ENCODE results near the gene MRGPRG. TPM values are rescaled to one million over a fixed set of nuclear protein-coding genes. Genes with fewer than 3 reads are reported as not detected.

The MRGPRG gene
- total RNA-seq, 1 experiment from 2014 or later = not detected

DNA sequence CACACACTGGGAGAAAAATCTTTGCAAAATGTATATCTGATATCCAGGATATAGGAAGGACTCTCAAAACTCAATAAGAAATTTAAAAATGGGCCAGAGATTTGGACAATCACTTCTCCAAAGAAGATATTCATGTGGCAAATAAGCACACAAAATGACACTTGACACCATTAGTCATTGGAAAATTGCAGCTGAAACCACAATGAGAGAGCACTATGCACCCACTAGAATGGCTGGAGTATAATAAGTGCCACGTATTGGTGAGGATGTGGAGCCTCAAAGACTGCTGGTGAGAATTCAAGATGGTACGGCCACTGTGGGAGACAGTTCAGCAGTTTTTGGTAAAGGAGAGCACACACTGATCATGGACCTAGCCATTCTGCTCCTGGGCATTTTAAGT is 40.7 kb downstream of the MRGPRG start:
- TF ChIP-seq, protein P1, sequence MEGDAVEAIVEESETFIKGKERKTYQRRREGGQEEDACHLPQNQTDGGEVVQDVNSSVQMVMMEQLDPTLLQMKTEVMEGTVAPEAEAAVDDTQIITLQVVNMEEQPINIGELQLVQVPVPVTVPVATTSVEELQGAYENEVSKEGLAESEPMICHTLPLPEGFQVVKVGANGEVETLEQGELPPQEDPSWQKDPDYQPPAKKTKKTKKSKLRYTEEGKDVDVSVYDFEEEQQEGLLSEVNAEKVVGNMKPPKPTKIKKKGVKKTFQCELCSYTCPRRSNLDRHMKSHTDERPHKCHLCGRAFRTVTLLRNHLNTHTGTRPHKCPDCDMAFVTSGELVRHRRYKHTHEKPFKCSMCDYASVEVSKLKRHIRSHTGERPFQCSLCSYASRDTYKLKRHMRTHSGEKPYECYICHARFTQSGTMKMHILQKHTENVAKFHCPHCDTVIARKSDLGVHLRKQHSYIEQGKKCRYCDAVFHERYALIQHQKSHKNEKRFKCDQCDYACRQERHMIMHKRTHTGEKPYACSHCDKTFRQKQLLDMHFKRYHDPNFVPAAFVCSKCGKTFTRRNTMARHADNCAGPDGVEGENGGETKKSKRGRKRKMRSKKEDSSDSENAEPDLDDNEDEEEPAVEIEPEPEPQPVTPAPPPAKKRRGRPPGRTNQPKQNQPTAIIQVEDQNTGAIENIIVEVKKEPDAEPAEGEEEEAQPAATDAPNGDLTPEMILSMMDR (conservative IDR thresholded peaks at IDR 0.05) = no peak
- TF ChIP-seq EZH2 (IDR thresholded peaks at IDR 0.05; ENCODE audit: low read depth) = no peak
- Histone ChIP-seq H3K9me2 (ENCODE audit: insufficient read depth) (no peaks in the 10 kb centered on the region), H4K20me1 (ENCODE audit: insufficient read depth) (no peaks in the 10 kb centered on the region), H3K4me1 (replicated peaks; ENCODE audit: insufficient read depth) (no peaks in the 10 kb centered on the region), H3K79me2 (ENCODE audit: low read depth) (no peaks in the 10 kb centered on the region), H3K27me3 (ENCODE audit: insufficient read depth, low read depth) (no peaks in the 10 kb centered on the region), H3K9me3 (ENCODE audit: insufficient read depth, low read depth) (no peaks in the 10 kb centered on the region), H2AFZ (no peak overlapping the region), H3K27ac (no peak overlapping the region), H3K4me2 (no peak overlapping the region), H3F3A (ENCODE audit: insufficient read depth, low read depth) (no peaks in the 10 kb centered on the region), H3K4me3 (no peak overlapping the region), H3K36me3 (ENCODE audit: low read depth) (no peaks in the 10 kb centered on the region)
- no peak for DNase-seq
- CTCF ChIA-PET = no interaction called here
- intact Hi-C loops (cut with micrococcal nuclease; ENCODE audit: unreplicated experiment) = no loop called here
- POLR2A ChIA-PET (ENCODE audit: unreplicated experiment) = no interaction called here
- no TSS peak for BruUV-seq (replicated peaks)

DNA sequence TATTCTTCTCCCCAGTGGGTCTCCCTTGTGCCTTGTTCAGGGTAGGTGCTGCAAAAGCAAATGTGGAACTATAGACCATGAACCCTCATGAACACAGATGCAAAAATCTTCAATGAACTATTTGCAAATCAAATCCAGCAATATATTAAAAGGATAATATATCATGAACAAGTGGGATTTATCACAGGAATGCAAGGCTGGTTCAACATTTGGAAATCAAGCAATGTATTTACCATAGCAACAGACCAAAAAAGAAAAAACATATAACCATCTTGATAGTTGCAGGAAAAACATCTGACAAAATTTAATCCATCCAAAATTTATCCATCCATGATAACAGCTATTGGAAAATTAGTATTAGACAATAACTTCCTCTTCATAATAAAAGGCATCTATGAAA is 42.1 kb downstream of the MRGPRG start:
- no peaks in the 10 kb centered on the region for H3K36me3 ChIP-seq (ENCODE audit: low read depth)
- intact Hi-C loops (cut with micrococcal nuclease; ENCODE audit: unreplicated experiment) = no loop called here
- ChIA-PET CTCF (no interaction called here), POLR2A (ENCODE audit: unreplicated experiment) (no interaction called here)
- no peaks in the 10 kb centered on the region for H3K9me3 ChIP-seq (ENCODE audit: insufficient read depth, low read depth)
- BruUV-seq (replicated peaks) = no TSS peak
- peaks cover 4% of the 10 kb centered on the region; the same call in 1 of the 2 replicates for H3K27me3 ChIP-seq (ENCODE audit: insufficient read depth, low read depth)
- TF ChIP-seq, protein P1 (conservative IDR thresholded peaks at IDR 0.05) = no peak
- TF ChIP-seq EZH2 (IDR thresholded peaks at IDR 0.05; ENCODE audit: low read depth) = no peak
- H3K4me1 ChIP-seq (replicated peaks; ENCODE audit: insufficient read depth) = no peaks in the 10 kb centered on the region
- H4K20me1 ChIP-seq (ENCODE audit: insufficient read depth) = no peaks in the 10 kb centered on the region
- H3K9me2 ChIP-seq (ENCODE audit: insufficient read depth) = no peaks in the 10 kb centered on the region
- no peak overlapping the region for H2AFZ ChIP-seq
- H3K4me2 ChIP-seq = no peak overlapping the region
- no peaks in the 10 kb centered on the region for H3K79me2 ChIP-seq (ENCODE audit: low read depth)
- H3K4me3 ChIP-seq = no peak overlapping the region
- no peak for DNase-seq
- no peaks in the 10 kb centered on the region for H3F3A ChIP-seq (ENCODE audit: insufficient read depth, low read depth)
- H3K27ac ChIP-seq = no peak overlapping the region

DNA sequence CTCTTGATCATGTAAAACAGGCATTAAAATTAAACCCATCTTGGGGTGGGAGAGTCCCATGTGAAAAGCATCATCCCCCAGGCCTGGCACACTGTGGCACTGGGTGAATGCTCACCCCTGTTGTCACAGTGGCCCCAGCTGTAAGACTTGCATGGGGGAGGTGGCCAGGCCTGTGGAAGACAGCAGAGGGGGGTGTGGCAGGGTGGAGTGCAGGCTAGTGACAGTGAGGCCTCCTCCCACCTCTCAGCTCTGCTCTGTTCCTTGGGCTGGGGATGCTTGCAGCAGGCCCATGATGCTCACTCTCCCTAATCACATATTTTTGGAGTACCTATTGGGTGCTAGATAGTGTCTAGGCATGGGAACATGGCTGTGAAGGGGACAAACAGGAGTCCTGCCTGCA is 43.4 kb downstream of the MRGPRG start:
- no peaks in the 10 kb centered on the region for H3F3A ChIP-seq (ENCODE audit: insufficient read depth, low read depth)
- no peaks in the 10 kb centered on the region for H3K79me2 ChIP-seq (ENCODE audit: low read depth)
- POLR2A ChIA-PET (ENCODE audit: unreplicated experiment) = no interaction called here
- H3K27me3 ChIP-seq (ENCODE audit: insufficient read depth, low read depth) = peaks cover 17% of the 10 kb centered on the region
- H3K9me2 ChIP-seq (ENCODE audit: insufficient read depth) = no peaks in the 10 kb centered on the region
- TF ChIP-seq, protein P1 (conservative IDR thresholded peaks at IDR 0.05) = no peak
- no peak for TF ChIP-seq EZH2 (IDR thresholded peaks at IDR 0.05; ENCODE audit: low read depth)
- H3K4me1 ChIP-seq (replicated peaks; ENCODE audit: insufficient read depth) = no peaks in the 10 kb centered on the region
- no peak for DNase-seq
- CTCF ChIA-PET = no interaction called here
- no peak overlapping the region for H2AFZ ChIP-seq
- no peak overlapping the region for H3K4me2 ChIP-seq
- H3K27ac ChIP-seq = no peak overlapping the region
- no peaks in the 10 kb centered on the region for H4K20me1 ChIP-seq (ENCODE audit: insufficient read depth)
- no peaks in the 10 kb centered on the region for H3K36me3 ChIP-seq (ENCODE audit: low read depth)
- no peak overlapping the region for H3K4me3 ChIP-seq
- BruUV-seq (replicated peaks) = no TSS peak
- H3K9me3 ChIP-seq (ENCODE audit: insufficient read depth, low read depth) = no peaks in the 10 kb centered on the region
- intact Hi-C loops (cut with micrococcal nuclease; ENCODE audit: unreplicated experiment) = no loop called here

Data from PC-9 (cell line).